H1 (cell line): Measurements from ENCODE around the gene RIC8A. TPM values are rescaled to one million over a fixed set of nuclear protein-coding genes. Genes with fewer than 3 reads are reported as not detected.

Source experiments
- ASH2L ChIP-seq: fragments of 200-600, 300-600 bp; sonication (generic); IDR thresholded peaks from one replicate; pipeline ENCODE4 v1.7.1; 2017; ENCODE audit warnings: low read length
- RFX5 ChIP-seq: IDR thresholded peaks from 2 replicates; pipeline ENCODE4 v1.6.1; 2011; ENCODE audit warnings: low read depth, low read length, improper control_type of control experiment, borderline replicate concordance
- RNF2 ChIP-seq: fragments of 200-900, 300-1000 bp; sonication (generic); IDR thresholded peaks from 2 replicates; pipeline ENCODE4 v1.7.1; 2016; ENCODE audit warnings: borderline replicate concordance, low read depth, mild to moderate bottlenecking, antibody characterized with exemption, low read length; ENCODE audit not compliant: poor library complexity, severe bottlenecking; ENCODE audit errors: missing control alignments
- SP2 ChIP-seq: IDR thresholded peaks from 2 replicates; pipeline ENCODE4 v1.6.1; 2012; ENCODE audit warnings: mild to moderate bottlenecking, low read length, inconsistent platforms
- polyA plus RNA-seq, 7 experiments: library from polyadenylated mRNA; depleted of rRNA in 3 of 7; stranded (reverse) in 5 of 7; unstranded in 2 of 7; fragments of >200 nt in 5 of 7; fragments of 200-250 nt in 2 of 7; gene quantifications; 1 replicate in 5 of 7; 2 replicates in 1 of 7; 4 replicates in 1 of 7; pipeline versions ENCODE4 v1.2.1 to v1.2.3, GENCODE V29; 2011 to 2013; ENCODE audit warnings: missing spikeins in 2 of 7, mixed read lengths in 2 of 7
- total RNA-seq: library from RNA; stranded (reverse); fragmentation: NEBNext Ultra II Directional; extraction: Animal tissue kit (Norgen Biotek cat#: 25700); gene quantifications from 2 replicates; pipeline ENCODE4 v1.2.1, GENCODE V29; 2021
- TF ChIP-seq, protein P1 (sequence below): fragments of 300-600 bp; sonication (generic); IDR thresholded peaks from 2 replicates; pipeline ENCODE4 v1.7.1; 2012; ENCODE audit warnings: low read length, moderate library complexity, mild to moderate bottlenecking, inconsistent platforms; ENCODE audit not compliant: insufficient replicate concordance
- TF ChIP-seq, protein P2 (sequence below): IDR thresholded peaks from 2 replicates; pipeline ENCODE4 v1.6.1; 2012; ENCODE audit warnings: low read length, inconsistent platforms
- TF ChIP-seq, protein P3 (sequence below): IDR thresholded peaks from 2 replicates; pipeline ENCODE4 v1.6.1; 2011; ENCODE audit warnings: low read depth, mild to moderate bottlenecking, low read length; ENCODE audit not compliant: insufficient read depth

Gene RIC8A
- total and polyA plus RNA-seq, 2 of the 8 experiments (the other 6 are each of a cell fraction or from before 2014, with no cell fraction given) = 67.0 to 105 TPM

DNA sequence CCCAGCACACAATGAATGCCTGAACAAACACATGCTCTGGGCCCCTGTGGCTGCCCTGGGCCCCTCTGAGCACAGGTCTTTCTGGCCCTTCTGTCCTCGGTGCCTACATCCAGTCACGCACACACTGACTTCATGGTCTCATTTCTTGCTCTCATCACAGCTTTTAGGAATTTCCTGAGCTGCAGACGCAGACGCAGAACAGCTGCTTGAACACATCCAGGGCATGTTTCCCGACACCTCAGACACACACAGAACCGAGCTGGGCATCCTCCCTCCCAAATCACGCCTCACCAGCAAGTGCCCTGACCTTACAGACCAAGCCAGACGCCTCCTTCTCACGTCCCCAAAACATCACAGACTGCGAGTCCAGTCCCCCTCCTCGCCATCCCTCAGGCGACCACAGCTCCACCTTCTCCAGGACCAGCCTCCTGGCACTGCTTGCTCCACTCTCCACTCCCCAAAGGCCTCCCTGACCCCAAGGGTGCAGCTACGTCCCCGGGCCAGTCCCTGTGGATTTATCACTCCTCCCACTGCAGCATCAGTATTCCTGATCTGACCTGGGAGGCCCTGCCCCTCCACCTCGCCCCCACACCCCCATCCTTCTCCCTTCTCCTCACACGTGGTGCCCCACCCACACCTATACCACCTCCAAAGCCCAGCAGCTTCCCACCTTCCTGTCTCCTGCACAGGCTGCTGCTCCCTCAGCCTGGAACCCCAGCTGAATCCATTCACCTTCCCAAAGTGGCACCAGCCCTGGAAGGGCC is 15.7 kb downstream of the RIC8A start (continued):
- TF ChIP-seq, protein P1, sequence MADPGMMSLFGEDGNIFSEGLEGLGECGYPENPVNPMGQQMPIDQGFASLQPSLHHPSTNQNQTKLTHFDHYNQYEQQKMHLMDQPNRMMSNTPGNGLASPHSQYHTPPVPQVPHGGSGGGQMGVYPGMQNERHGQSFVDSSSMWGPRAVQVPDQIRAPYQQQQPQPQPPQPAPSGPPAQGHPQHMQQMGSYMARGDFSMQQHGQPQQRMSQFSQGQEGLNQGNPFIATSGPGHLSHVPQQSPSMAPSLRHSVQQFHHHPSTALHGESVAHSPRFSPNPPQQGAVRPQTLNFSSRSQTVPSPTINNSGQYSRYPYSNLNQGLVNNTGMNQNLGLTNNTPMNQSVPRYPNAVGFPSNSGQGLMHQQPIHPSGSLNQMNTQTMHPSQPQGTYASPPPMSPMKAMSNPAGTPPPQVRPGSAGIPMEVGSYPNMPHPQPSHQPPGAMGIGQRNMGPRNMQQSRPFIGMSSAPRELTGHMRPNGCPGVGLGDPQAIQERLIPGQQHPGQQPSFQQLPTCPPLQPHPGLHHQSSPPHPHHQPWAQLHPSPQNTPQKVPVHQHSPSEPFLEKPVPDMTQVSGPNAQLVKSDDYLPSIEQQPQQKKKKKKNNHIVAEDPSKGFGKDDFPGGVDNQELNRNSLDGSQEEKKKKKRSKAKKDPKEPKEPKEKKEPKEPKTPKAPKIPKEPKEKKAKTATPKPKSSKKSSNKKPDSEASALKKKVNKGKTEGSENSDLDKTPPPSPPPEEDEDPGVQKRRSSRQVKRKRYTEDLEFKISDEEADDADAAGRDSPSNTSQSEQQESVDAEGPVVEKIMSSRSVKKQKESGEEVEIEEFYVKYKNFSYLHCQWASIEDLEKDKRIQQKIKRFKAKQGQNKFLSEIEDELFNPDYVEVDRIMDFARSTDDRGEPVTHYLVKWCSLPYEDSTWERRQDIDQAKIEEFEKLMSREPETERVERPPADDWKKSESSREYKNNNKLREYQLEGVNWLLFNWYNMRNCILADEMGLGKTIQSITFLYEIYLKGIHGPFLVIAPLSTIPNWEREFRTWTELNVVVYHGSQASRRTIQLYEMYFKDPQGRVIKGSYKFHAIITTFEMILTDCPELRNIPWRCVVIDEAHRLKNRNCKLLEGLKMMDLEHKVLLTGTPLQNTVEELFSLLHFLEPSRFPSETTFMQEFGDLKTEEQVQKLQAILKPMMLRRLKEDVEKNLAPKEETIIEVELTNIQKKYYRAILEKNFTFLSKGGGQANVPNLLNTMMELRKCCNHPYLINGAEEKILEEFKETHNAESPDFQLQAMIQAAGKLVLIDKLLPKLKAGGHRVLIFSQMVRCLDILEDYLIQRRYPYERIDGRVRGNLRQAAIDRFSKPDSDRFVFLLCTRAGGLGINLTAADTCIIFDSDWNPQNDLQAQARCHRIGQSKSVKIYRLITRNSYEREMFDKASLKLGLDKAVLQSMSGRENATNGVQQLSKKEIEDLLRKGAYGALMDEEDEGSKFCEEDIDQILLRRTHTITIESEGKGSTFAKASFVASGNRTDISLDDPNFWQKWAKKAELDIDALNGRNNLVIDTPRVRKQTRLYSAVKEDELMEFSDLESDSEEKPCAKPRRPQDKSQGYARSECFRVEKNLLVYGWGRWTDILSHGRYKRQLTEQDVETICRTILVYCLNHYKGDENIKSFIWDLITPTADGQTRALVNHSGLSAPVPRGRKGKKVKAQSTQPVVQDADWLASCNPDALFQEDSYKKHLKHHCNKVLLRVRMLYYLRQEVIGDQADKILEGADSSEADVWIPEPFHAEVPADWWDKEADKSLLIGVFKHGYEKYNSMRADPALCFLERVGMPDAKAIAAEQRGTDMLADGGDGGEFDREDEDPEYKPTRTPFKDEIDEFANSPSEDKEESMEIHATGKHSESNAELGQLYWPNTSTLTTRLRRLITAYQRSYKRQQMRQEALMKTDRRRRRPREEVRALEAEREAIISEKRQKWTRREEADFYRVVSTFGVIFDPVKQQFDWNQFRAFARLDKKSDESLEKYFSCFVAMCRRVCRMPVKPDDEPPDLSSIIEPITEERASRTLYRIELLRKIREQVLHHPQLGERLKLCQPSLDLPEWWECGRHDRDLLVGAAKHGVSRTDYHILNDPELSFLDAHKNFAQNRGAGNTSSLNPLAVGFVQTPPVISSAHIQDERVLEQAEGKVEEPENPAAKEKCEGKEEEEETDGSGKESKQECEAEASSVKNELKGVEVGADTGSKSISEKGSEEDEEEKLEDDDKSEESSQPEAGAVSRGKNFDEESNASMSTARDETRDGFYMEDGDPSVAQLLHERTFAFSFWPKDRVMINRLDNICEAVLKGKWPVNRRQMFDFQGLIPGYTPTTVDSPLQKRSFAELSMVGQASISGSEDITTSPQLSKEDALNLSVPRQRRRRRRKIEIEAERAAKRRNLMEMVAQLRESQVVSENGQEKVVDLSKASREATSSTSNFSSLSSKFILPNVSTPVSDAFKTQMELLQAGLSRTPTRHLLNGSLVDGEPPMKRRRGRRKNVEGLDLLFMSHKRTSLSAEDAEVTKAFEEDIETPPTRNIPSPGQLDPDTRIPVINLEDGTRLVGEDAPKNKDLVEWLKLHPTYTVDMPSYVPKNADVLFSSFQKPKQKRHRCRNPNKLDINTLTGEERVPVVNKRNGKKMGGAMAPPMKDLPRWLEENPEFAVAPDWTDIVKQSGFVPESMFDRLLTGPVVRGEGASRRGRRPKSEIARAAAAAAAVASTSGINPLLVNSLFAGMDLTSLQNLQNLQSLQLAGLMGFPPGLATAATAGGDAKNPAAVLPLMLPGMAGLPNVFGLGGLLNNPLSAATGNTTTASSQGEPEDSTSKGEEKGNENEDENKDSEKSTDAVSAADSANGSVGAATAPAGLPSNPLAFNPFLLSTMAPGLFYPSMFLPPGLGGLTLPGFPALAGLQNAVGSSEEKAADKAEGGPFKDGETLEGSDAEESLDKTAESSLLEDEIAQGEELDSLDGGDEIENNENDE = no peak
- TF ChIP-seq ASH2L (no peak), SP2 (no peak), RFX5 (no peak), RNF2 (no peak)
- TF ChIP-seq, protein P2, sequence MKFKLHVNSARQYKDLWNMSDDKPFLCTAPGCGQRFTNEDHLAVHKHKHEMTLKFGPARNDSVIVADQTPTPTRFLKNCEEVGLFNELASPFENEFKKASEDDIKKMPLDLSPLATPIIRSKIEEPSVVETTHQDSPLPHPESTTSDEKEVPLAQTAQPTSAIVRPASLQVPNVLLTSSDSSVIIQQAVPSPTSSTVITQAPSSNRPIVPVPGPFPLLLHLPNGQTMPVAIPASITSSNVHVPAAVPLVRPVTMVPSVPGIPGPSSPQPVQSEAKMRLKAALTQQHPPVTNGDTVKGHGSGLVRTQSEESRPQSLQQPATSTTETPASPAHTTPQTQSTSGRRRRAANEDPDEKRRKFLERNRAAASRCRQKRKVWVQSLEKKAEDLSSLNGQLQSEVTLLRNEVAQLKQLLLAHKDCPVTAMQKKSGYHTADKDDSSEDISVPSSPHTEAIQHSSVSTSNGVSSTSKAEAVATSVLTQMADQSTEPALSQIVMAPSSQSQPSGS = no peak
- TF ChIP-seq, protein P3, sequence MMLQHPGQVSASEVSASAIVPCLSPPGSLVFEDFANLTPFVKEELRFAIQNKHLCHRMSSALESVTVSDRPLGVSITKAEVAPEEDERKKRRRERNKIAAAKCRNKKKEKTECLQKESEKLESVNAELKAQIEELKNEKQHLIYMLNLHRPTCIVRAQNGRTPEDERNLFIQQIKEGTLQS = no peak
